Subcutaneous adipose tissue (tissue), 4 donors: Measurements from ENCODE around the gene MICALL2. TPM values are rescaled to one million over a fixed set of nuclear protein-coding genes. Genes with fewer than 3 reads are reported as not detected.

ENCODE experiments used
- total RNA-seq, 4 donors: library from RNA; depleted of rRNA; stranded (reverse); fragments of >200 nt; gene quantifications; one replicate each; pipeline ENCODE4 v1.1.0, GENCODE V29; 2016
- TF ChIP-seq, protein P1 (sequence below): fragments of 450-650 bp; IDR thresholded peaks from one replicate; pipeline ENCODE4 v1.5.1; 2016; ENCODE audit warnings: low read depth, mild to moderate bottlenecking, control low read depth, antibody characterized with exemption, moderate library complexity

Gene MICALL2
- total RNA-seq, 4 donors from 2014 or later = 1.5 to 5.3 (median 4.1) TPM

DNA sequence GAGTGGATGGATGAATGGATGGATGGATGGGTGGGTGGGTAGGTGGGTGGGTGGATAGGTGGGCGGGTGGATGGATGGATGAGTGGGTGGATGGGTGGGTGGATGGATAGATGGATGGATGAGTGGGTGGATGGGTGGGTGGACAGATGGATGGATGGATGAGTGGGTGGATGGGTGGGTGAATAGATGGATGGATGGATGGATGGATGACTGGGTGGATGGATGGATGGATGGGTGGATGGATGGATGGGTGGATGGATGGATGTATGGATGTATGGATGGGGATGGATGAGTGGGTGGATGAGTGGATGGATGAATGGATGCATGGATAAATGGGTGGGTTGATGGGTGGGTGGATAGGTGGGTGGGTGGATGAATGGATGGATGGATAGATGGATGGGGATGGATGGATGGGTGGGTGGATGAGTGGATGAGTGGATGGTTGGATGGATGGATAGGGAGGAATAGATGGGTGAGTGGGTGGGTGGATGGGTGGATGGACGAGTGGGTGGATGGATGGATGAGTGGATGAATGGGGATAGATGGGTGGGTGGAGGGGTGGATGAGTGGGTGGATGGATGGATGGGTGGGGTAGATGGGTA, 43.8 kb downstream of the MICALL2 start:
- TF ChIP-seq, protein P1, sequence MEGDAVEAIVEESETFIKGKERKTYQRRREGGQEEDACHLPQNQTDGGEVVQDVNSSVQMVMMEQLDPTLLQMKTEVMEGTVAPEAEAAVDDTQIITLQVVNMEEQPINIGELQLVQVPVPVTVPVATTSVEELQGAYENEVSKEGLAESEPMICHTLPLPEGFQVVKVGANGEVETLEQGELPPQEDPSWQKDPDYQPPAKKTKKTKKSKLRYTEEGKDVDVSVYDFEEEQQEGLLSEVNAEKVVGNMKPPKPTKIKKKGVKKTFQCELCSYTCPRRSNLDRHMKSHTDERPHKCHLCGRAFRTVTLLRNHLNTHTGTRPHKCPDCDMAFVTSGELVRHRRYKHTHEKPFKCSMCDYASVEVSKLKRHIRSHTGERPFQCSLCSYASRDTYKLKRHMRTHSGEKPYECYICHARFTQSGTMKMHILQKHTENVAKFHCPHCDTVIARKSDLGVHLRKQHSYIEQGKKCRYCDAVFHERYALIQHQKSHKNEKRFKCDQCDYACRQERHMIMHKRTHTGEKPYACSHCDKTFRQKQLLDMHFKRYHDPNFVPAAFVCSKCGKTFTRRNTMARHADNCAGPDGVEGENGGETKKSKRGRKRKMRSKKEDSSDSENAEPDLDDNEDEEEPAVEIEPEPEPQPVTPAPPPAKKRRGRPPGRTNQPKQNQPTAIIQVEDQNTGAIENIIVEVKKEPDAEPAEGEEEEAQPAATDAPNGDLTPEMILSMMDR = no peak

DNA sequence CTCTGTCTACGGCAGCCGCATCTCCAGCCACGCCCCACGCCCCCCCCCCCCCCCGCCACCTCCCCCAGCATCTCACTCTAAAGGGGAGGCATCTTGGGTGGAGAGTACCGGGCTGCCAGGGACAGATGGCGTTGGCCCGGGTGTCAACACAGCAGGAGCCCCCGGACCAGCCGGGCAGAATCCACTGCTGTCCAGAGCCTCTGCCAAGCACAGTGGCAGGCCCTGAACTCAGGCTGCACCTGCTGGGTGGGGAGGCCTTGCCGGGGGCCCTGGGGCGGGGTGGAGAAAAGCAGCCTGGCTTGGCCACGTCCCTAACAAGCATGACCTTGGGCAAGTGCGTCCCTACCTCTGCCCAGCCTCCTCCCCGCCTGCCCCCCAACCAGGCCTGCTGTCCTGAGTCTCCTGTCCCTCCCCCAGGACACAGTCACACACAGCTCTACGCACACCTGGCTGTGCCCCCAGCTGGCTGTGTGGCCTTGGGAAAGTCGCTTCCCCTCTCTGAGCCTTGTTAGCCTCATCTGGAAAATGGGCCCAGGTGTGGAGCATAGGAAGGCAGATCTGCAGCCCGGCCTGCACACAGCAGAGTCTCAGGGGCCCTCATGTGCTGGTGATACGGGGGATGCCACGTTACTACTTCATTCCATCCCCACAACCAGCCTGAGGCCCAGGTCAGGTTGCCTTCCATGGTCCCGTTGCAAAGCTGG, 45.2 kb downstream of the MICALL2 start:
- TF ChIP-seq, protein P1 = no peak

DNA sequence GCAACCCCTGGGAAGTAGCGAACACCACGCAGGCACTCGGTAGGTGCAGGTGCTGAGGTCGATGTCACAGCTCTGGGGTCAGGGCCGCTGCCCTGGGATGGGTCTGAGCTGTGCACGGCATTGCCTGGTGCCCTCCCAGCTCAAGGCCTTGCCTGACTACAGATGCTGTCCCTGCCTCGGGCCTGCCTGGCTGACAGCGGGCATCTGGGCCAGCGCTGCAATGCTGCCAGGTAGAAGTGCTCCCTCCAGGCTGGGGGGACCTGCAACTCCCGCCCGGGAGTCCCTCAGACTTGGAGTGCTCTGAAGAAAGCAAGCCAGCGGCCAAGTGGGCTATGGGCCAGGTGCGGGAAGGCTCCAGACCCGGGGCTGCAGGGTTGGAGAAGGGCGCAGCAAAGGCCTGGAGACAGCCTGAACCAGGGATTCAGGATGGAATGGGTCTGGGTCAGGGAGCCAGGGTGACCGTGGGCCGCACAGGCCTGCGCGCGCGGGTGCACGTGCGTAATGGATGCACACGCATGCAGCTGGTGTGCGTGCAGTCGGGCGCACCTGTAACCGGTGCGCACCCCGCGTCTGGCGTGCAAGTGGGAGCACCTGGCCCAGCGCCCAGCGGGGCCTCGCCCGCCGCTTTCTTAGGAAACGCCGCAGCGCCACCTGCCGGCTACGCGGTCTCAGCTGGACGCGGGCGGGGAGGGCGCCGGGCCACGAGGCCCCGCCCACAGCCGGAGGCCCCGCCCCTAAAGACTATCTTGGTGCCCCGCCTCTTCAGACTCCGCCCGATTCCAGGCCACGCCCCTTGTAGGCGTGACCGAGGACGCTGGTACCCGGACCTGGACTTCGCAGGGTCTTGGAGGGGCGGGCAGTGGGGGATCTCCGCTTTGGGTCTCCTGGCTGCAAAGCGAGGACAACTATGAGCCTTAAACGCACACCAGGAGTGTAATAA, 46.7 kb downstream of the MICALL2 start:
- TF ChIP-seq, protein P1 = no peak

DNA sequence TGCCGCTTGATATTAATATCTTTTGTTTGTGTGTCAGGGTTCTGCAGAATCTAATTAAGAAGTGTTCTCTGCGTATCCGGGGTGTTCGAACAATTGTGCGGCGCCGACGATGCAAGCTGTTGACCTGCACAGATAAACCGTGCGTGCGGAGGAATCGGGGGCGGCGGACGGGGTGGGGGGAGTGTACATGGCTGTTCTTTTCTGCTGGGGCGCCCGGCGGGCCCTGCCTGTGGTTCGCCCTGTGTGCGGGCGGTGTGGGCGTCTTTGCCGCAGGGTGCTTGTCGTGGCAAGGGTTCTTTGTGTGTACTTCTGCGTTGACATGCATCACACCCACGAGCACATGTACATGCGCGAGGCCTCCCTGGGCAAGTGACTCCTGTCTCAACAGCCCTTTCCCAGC, 47.9 kb downstream of the MICALL2 start:
- TF ChIP-seq, protein P1 = no peak

DNA sequence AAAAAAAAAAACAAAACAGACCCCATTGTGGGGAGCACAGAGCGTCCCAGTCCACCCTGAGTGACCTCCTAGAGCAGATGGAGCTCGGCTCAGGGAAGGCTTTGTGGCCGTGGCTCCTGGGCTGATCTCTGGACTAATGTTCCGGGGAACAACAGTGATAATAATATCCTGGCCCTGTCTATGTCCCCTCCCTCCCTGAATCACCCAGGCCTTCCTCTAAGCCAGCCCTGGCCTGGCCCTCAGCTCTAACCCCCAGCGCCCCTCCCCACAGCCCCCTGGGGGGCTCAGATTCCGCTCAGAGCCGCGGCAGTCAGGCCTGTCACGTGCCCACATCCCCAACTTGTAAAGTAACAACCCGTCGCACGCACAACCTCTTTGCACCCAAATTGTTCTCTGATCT, 48.3 kb downstream of the MICALL2 start:
- TF ChIP-seq, protein P1 = no peak

DNA sequence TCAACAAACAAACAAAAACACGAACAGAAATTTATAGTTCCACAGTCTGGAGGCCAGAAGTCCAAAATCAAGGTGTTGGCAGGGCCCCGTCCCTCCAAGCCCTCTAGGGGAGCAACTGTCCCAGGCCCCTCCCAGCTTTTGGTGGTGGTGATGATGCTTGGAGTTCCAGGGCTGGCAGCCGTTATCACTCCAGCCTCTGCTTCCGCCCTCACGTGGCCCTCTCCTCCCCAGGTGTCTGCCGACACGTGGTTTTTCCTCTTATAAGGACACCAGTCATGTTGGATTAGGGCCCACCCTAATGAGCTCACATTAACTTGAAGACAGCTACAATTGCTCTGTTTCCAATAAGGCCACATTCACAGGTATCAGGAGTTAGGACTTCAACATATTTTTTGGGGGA, 49.7 kb downstream of the MICALL2 start:
- TF ChIP-seq, protein P1 = no peak

DNA sequence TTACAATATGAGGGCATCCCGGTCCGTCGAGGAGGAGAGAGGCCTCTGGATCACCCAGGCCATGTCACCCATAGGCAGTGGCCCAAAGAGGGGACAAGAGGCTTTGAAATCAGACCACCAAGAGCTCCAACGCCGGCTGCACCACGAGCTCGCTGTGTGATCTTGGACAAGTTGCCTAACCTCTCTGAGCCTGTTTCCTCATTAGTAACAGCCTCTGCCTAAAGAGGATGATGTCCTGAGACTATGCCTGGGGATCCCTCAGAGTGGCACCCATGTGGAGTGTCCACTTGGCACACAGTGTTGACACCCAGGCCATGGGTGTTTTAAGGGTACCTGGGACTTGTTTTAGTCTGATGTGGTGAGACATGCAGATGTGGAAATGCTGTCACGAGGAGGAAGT, 50.8 kb downstream of the MICALL2 start:
- TF ChIP-seq, protein P1 = no peak
